Measurements from ENCODE around the gene GPR156.

Gene GPR156

GRCh38 chr3:120119846-120120510, 165.0 kb downstream of the GPR156 start:
- no peak for DNase-seq (ENCODE audit: low read depth)
